ENCODE results near the gene DKK3.

DKK3 gene

DNA sequence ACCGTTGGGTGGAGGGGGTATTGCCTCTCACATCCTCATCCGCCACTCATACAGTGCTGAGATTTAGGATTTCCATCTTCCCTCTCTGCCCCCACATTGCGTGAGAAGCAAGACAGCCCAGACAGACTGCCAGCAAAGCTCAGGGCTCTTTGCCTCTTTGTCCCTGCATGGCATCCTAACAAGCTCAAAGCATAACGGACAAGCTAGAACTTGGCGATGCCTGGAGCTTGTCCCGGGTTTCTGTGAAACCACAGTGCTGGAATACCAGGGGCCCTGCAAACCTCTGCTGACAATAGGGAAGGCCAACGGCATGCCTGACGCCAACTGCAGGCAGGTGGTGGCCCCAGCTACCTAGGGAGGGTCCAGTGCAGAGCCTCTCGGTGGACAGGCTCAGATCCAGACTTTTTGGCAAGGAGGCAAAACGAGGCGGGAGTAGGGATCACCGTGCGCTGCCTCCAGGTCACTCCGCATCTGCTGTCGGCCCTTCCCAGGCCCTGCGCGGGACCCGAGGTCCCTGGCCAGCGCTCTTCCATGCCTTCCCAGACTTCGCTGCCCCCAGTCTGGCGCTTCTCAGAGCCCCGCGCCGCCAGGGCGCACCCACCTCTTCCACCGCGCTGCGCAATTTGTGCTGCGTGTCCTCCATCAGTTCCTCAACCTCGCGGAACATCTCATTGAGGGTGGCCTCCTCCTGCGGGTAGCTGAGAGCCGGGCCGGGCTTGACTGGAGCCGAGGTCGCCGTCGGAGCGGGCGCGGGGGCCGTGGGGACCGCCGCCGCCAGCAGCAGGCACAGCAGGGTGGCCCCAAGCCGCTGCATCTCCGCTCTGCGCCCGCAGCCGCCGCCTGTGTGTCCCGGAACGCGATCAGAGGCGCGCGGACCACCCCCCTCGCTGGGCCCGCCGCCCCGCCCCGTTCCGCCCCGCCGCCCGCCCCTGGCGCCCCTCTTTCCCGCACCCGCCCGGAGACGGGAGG is at the start of gene DKK3:
Gene DKK3 (minus strand): TSS at position 858 of the 969 bp plus-strand sequence. CDS start 44 bp downstream, at position 814.
- H3K4me3 Mint-ChIP-seq, result peak within 1 kb of the TSS; percentile 80
- no peak within 1 kb of the TSS for H3K27ac Mint-ChIP-seq
- H3K9me3 Mint-ChIP-seq (ENCODE audit: low read depth), result no peaks in the 10 kb centered on the region
- peaks cover 14% of the 10 kb centered on the region for H3K4me1 Mint-ChIP-seq (ENCODE audit: low read depth)
- H3K27me3 Mint-ChIP-seq, result peaks cover 50% of the 10 kb centered on the region
- H3K36me3 Mint-ChIP-seq, result no peaks in the 10 kb centered on the region

DNA sequence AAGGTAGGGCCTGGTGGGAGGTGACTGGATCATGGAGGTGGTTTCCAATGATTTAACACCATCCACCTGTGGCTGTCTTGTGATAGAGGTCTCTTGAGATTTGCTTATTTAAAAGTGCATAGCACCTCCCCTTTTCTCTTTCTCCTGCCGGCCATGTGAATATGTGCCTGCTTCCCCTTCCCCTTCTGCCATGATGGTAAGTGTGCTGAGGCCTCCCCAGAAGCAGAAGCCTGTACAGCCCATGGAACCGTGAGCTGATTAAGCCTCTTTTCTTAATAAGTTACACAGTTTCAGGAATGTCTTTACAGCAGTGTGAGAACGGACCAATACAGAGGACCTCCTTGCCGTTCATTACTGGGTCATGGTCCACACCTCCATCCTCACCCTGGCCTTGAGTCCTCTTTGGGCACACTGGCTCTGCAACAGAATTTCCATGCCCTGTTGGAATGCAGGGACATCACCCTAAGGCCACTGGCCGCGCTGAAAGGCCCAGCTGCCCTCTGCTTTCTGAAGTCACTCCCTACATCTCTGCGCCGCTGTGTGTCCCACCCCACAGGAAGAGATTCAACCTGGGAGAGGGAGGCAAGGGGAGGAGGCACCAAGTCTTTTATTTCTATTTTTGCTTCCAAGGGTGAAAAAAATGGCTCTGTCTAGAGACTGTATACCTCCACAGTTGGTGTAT is 49.0 kb upstream of the DKK3 start:
- Mint-ChIP-seq H3K27me3 (no peaks in the 10 kb centered on the region), H3K27ac (no peak overlapping the region), H3K4me1 (ENCODE audit: low read depth) (peaks cover 2% of the 10 kb centered on the region), H3K9me3 (ENCODE audit: low read depth) (no peaks in the 10 kb centered on the region), H3K36me3 (no peaks in the 10 kb centered on the region), H3K4me3 (no peak overlapping the region)

- Mint-ChIP-seq H3K36me3 (no peaks in the 10 kb centered on the region), H3K4me1 (ENCODE audit: low read depth) (no peaks in the 10 kb centered on the region), H3K4me3 (no peak overlapping the region), H3K27ac (no peak overlapping the region), H3K9me3 (ENCODE audit: low read depth) (no peaks in the 10 kb centered on the region), H3K27me3 (no peaks in the 10 kb centered on the region)
These were observed 47.7 kb upstream of the DKK3 start for GRCh38 chr11:12056119-12056518.

GRCh38 chr11:12053606-12054361 is 45.4 kb upstream of the DKK3 start:
- no peak overlapping the region for H3K27ac Mint-ChIP-seq
- no peaks in the 10 kb centered on the region for H3K9me3 Mint-ChIP-seq (ENCODE audit: low read depth)
- no peaks in the 10 kb centered on the region for H3K4me1 Mint-ChIP-seq (ENCODE audit: low read depth)

GRCh38 chr11:12052676-12053605 is 44.5 kb upstream of the DKK3 start:
- H3K4me3 Mint-ChIP-seq, result no peak overlapping the region
- no peaks in the 10 kb centered on the region for H3K27me3 Mint-ChIP-seq
- H3K4me1 Mint-ChIP-seq (ENCODE audit: low read depth), result no peaks in the 10 kb centered on the region
- no peaks in the 10 kb centered on the region for H3K9me3 Mint-ChIP-seq (ENCODE audit: low read depth)
- no peak overlapping the region for H3K27ac Mint-ChIP-seq
- H3K36me3 Mint-ChIP-seq, result no peaks in the 10 kb centered on the region

More at GRCh38 chr11:12053606-12054361, 45.4 kb upstream of the DKK3 start:
- Mint-ChIP-seq H3K4me3 (no peak overlapping the region), H3K36me3 (no peaks in the 10 kb centered on the region), H3K27me3 (no peaks in the 10 kb centered on the region)

DNA sequence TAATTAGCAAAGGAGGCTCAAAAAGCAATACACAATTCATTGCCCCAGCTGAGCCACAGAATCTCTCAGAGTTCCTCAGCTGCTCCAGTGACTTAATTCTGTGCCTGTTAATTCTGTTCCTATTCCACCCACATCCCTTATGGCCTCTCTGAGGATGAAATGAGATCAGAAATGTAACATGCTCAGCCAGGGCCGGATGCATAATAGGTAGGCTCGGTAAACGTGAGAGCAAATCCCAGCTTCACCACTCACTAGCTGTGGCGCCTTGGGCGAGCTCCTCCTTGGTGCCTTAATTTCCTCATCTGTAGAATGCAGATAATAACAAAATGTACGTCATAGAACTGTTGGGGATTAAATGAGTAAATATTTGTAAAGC is 42.8 kb upstream of the DKK3 start:
- Mint-ChIP-seq H3K4me1 (ENCODE audit: low read depth) (peaks cover 4% of the 10 kb centered on the region), H3K27ac (no peak overlapping the region), H3K4me3 (no peak overlapping the region), H3K36me3 (no peaks in the 10 kb centered on the region), H3K27me3 (no peaks in the 10 kb centered on the region), H3K9me3 (ENCODE audit: low read depth) (no peaks in the 10 kb centered on the region)

GRCh38 chr11:12050470-12051286 is 42.3 kb upstream of the DKK3 start:
- H3K4me3 Mint-ChIP-seq, result no peak overlapping the region
- no peaks in the 10 kb centered on the region for H3K36me3 Mint-ChIP-seq
- H3K27me3 Mint-ChIP-seq, result no peaks in the 10 kb centered on the region
- no peaks in the 10 kb centered on the region for H3K9me3 Mint-ChIP-seq (ENCODE audit: low read depth)
- H3K4me1 Mint-ChIP-seq (ENCODE audit: low read depth), result peaks cover 4% of the 10 kb centered on the region
- no peak overlapping the region for H3K27ac Mint-ChIP-seq

DNA sequence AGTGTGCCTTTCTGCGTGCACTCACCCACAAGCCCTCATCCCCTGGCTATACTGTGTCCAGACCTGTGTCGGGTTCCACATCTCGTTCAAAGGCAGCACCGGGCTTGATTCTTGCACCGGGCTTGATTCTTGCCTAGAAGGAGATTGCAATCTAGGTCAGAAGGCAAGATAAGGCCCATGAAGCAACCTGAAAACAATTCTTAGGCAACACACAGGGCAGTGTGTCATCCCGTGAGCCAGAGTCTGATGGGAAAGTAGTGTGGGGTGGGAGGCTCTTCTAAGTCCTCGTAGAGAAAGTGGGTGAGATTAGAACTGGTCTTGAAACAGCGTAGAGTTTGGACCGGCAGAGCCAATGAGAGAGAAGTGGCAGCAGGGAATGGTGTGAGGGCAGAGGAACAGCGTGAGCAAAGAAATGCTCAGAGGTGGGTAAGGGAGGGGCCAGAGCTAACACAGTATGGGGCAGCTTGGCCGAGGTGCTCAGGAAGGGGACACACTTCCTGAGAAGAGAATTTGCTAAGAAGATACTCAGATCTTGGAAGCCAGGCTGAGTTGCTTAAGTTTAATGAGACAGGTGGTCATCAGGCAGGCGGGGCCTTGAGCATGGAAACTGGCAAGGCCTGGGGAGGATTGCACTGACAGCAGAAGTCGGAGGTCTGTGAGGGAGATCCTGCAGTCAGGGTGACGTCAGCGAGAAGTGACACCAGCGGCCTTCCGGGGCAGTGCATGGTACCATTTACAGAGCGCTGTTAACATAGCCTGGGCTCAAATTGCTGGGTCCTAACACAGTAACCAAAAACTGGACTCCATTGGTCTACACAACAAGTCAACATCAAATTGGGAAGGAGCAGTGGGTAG is 40.7 kb upstream of the DKK3 start:
- Mint-ChIP-seq H3K9me3 (ENCODE audit: low read depth) (no peaks in the 10 kb centered on the region), H3K36me3 (no peaks in the 10 kb centered on the region), H3K4me3 (no peak overlapping the region), H3K27ac (no peak overlapping the region), H3K27me3 (no peaks in the 10 kb centered on the region), H3K4me1 (ENCODE audit: low read depth) (peaks cover 4% of the 10 kb centered on the region)

GRCh38 chr11:12046636-12047236 is 38.3 kb upstream of the DKK3 start:
- peaks cover 4% of the 10 kb centered on the region for H3K4me1 Mint-ChIP-seq (ENCODE audit: low read depth)
- no peak overlapping the region for H3K4me3 Mint-ChIP-seq

DNA sequence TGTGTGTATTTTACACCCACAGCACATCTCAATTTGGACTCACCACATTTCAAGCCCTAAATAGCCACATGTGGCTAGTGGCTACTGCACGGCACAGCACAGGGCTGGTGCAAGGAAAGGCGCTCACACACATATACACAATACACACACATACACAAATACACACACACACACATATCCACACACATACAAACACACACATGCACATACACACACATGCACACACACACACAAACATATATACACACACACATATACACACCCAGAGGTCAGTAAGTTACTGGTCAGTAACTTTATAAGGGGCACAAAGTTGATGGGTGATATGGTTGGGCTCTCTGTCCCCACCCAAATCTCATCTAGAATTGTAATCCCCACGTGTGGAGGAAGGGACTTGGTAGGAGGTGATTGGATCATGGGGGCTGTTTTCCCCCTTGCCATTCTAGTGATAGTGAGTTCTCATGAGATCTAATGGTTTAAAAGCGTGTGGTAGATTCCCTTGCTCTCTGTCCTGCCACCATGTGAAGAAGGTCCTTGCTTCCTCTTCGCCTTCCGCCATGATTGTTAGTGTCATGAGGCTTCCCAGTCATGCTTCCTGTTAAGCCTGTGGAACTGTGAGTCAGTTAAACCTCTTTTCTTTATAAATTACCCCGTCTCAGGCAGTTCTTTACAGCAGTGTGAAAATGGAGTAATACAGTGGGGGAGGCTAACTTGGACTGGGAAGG is 37.6 kb upstream of the DKK3 start:
- Mint-ChIP-seq H3K27ac (no peak overlapping the region), H3K27me3 (no peaks in the 10 kb centered on the region), H3K9me3 (ENCODE audit: low read depth) (no peaks in the 10 kb centered on the region), H3K4me1 (ENCODE audit: low read depth) (peaks cover 4% of the 10 kb centered on the region), H3K4me3 (no peak overlapping the region), H3K36me3 (no peaks in the 10 kb centered on the region)

More at GRCh38 chr11:12046636-12047236, 38.3 kb upstream of the DKK3 start:
- H3K9me3 Mint-ChIP-seq (ENCODE audit: low read depth), result no peaks in the 10 kb centered on the region
- no peaks in the 10 kb centered on the region for H3K27me3 Mint-ChIP-seq
- no peak overlapping the region for H3K27ac Mint-ChIP-seq
- no peaks in the 10 kb centered on the region for H3K36me3 Mint-ChIP-seq

- H3K4me1 Mint-ChIP-seq (ENCODE audit: low read depth), result peaks cover 4% of the 10 kb centered on the region
- no peaks in the 10 kb centered on the region for H3K9me3 Mint-ChIP-seq (ENCODE audit: low read depth)
- no peak overlapping the region for H3K27ac Mint-ChIP-seq
- H3K27me3 Mint-ChIP-seq, result no peaks in the 10 kb centered on the region
- H3K36me3 Mint-ChIP-seq, result no peaks in the 10 kb centered on the region
- H3K4me3 Mint-ChIP-seq, result no peak overlapping the region
These were observed 36.4 kb upstream of the DKK3 start for GRCh38 chr11:12044799-12045198.

Measured in activated naive CD8-positive, alpha-beta T cell (primary cell).